Activated B cell treated with CpG ODN at 0.5 μM for 24 hours (primary cell): ENCODE data around the gene MYD88. TPM values are rescaled to one million over a fixed set of nuclear protein-coding genes. Genes with fewer than 3 reads are reported as not detected.
"Not testable (repeated sequence)": the region's sequence is repeated elsewhere in the genome, so short reads cannot be mapped to it uniquely, and the experiment has no call there.

Experiments
- ATAC-seq: fragments of 200-7000 bp; cut with Tn5 transposase; one replicate; pipeline ENCODE4 v1.10.0; 2021; ENCODE audit warnings: low read depth, mild to moderate bottlenecking, moderate library complexity
- CTCF ChIA-PET: fragments of 350-600 bp; sonication (Branson Sonifier 250); formaldehyde crosslinking; loops from one replicate; lab custom pipeline; 2021; ENCODE audit warnings: antibody characterized with exemption; lab: Charles Lee
- POLR2A ChIA-PET: fragments of 350-600 bp; sonication (Branson Sonifier 250); formaldehyde crosslinking; loops from one replicate; lab custom pipeline; 2021; ENCODE audit warnings: antibody characterized with exemption; lab: Charles Lee
- DNase-seq: peaks from one replicate; pipeline ENCODE4 v3.0.0; 2022
- H3K27ac Mint-ChIP-seq: one replicate; pipeline ENCODE4 v1.8.0; 2020; ENCODE audit warnings: mixed read lengths
- H3K27me3 Mint-ChIP-seq: one replicate; pipeline ENCODE4 v1.8.0; 2021; ENCODE audit warnings: mixed read lengths
- H3K36me3 Mint-ChIP-seq: one replicate; pipeline ENCODE4 v1.8.0; 2021; ENCODE audit warnings: low read depth, mixed read lengths
- H3K4me1 Mint-ChIP-seq: one replicate; pipeline ENCODE4 v1.8.0; 2021; ENCODE audit warnings: mixed read lengths
- H3K4me3 Mint-ChIP-seq: one replicate; pipeline ENCODE4 v1.8.0; 2020; ENCODE audit warnings: mild to moderate bottlenecking, mixed read lengths
- H3K9me3 Mint-ChIP-seq: one replicate; pipeline ENCODE4 v1.8.0; 2020; ENCODE audit warnings: mixed read lengths
- intact Hi-C: fragments of 100-400 bp; cut with micrococcal nuclease; formaldehyde crosslinking; loops from one replicate; pipeline ENCODE4 v1.15.1; 2024
- total RNA-seq: library from RNA; stranded (reverse); gene quantifications from 2 replicates; pipeline ENCODE4 v1.2.3, GENCODE V29; 2022
- TF ChIP-seq, protein P1 (sequence below): fragments of 200-600 bp; IDR thresholded peaks from one replicate; pipeline ENCODE4 v1.8.0; 2022; ENCODE audit warnings: antibody characterized with exemption, mild to moderate bottlenecking

The MYD88 gene
- total RNA-seq, 1 donor from 2014 or later = 62.7 TPM

DNA sequence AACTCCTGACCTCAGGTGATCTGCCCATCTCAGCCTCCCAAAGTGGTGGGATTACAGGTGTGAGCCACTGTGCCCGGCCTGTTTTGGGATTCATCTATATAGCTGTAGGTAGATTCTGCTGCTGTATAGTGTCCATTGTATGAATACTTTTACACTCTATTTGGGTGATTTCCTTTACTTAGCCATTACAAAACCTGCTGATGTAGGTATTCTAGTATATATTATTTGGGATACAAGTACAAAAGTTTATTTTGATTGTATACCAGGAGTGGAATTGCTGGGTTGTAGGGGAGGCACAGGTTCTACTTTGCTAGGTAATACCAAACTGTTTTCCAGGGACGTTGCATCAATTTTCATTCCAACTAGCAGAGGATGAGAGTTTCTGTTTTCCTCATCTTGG, 17.4 kb downstream of the MYD88 start:
- ATAC-seq (no peak), DNase-seq (no peak)
- Mint-ChIP-seq H3K9me3 (no peaks in the 10 kb centered on the region), H3K4me1 (peaks cover 45% of the 10 kb centered on the region), H3K4me3 (no peak overlapping the region), H3K36me3 (no peaks in the 10 kb centered on the region), H3K27me3 (no peaks in the 10 kb centered on the region), H3K27ac (no peak overlapping the region)
- TF ChIP-seq, protein P1, sequence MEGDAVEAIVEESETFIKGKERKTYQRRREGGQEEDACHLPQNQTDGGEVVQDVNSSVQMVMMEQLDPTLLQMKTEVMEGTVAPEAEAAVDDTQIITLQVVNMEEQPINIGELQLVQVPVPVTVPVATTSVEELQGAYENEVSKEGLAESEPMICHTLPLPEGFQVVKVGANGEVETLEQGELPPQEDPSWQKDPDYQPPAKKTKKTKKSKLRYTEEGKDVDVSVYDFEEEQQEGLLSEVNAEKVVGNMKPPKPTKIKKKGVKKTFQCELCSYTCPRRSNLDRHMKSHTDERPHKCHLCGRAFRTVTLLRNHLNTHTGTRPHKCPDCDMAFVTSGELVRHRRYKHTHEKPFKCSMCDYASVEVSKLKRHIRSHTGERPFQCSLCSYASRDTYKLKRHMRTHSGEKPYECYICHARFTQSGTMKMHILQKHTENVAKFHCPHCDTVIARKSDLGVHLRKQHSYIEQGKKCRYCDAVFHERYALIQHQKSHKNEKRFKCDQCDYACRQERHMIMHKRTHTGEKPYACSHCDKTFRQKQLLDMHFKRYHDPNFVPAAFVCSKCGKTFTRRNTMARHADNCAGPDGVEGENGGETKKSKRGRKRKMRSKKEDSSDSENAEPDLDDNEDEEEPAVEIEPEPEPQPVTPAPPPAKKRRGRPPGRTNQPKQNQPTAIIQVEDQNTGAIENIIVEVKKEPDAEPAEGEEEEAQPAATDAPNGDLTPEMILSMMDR = no peak
- intact Hi-C loops = no loop called here
- POLR2A ChIA-PET = interaction anchor here (0.8 to 6.1 kb wide), 3 partner anchors 9 to 19 kb away, joined by 3 to 63 read pairs (median 3); partner anchors contain the start of genes ACAA1 and OXSR1
- CTCF ChIA-PET = interaction anchor here (1.3 kb wide), 1 partner anchor 25 kb away, joined by 3 read pairs; no protein-coding TSS in a partner anchor

DNA sequence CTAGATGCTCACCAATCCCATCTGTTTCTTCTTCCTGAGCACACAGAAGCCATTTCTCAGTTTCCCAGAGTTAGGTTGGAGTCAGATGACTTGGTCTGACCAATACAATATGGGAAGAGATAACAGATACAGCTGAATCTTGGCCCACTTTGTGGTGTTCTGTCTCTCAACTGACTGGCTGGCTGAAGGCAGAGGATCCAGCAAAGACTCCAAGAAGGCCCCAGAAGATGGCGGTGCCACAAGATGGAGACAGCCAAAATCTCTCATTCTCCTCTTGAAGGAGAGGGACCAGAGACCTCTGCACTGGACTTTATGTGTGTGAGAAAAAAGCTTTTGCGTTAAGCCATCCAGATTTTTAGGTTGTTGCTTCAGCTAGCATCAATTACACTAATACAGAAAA, 18.7 kb downstream of the MYD88 start:
- intact Hi-C loops = no loop called here
- DNase-seq = no peak
- Mint-ChIP-seq H3K36me3 (no peaks in the 10 kb centered on the region), H3K9me3 (no peaks in the 10 kb centered on the region), H3K4me1 (peaks cover 33% of the 10 kb centered on the region), H3K27ac (no peak overlapping the region), H3K27me3 (no peaks in the 10 kb centered on the region), H3K4me3 (no peak overlapping the region)
- CTCF ChIA-PET = no interaction called here
- POLR2A ChIA-PET = interaction anchor here (6.1 kb wide), 1 partner anchor 7 kb away, joined by 63 read pairs; the partner anchor contains the start of gene OXSR1
- TF ChIP-seq, protein P1 = no peak
- no peak for ATAC-seq

DNA sequence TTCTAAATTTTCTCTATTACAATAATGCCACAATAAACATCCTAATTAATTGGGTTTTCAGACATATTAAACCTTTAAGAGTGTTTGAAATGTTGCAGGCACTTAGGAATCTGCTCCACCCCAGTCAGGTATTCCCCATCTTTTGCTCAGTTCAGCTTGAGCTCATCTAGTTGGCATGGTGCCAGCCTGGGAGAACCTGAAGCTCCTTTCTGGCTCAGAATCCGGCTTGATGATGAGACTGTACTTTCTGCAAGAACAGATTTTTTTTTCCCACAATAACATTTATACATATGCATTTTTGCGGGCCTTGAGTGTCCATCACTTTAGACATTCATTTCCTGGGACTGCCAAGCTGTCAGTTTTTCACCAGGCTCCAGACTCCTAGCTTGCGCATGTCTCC, 19.1 kb downstream of the MYD88 start:
- TF ChIP-seq, protein P1 = no peak
- H3K27ac Mint-ChIP-seq = no peak overlapping the region
- DNase-seq (no peak), ATAC-seq (no peak)
- POLR2A ChIA-PET = interaction anchor here (1.7 kb wide), 1 partner anchor 19 kb away, joined by 5 read pairs; the partner anchor contains the start of gene MYD88
- H3K36me3 Mint-ChIP-seq = no peaks in the 10 kb centered on the region
- CTCF ChIA-PET = no interaction called here
- H3K27me3 Mint-ChIP-seq = no peaks in the 10 kb centered on the region
- no peak overlapping the region for H3K4me3 Mint-ChIP-seq
- peaks cover 33% of the 10 kb centered on the region for H3K4me1 Mint-ChIP-seq
- intact Hi-C loops = no loop called here
- H3K9me3 Mint-ChIP-seq = no peaks in the 10 kb centered on the region

DNA sequence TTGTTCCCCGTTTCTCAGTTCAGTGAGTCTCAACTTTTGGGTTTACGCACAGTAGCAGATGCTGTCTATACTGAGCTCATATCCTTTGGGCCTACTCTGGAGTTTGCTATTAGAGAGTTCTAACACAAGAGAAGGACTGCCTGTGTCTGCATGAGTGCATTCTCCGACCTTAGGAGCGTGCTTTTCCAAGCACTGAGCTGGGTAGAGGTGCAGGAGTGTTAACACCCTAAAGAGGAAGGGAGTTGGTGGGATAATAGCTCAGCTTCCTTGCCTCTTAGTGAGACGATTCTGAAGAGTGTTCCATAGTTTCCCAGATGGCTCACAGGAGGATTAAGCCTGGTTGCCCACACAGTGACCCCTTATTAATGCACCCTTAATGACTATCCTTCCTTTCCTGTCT, 20.0 kb downstream of the MYD88 start:
- H3K4me3 Mint-ChIP-seq = no peak overlapping the region
- POLR2A ChIA-PET = interaction anchor here (1.1 to 1.7 kb wide), 2 partner anchors 8 to 20 kb away, joined by 3 to 5 read pairs; partner anchors contain the start of gene MYD88
- no peak for ATAC-seq

DNA sequence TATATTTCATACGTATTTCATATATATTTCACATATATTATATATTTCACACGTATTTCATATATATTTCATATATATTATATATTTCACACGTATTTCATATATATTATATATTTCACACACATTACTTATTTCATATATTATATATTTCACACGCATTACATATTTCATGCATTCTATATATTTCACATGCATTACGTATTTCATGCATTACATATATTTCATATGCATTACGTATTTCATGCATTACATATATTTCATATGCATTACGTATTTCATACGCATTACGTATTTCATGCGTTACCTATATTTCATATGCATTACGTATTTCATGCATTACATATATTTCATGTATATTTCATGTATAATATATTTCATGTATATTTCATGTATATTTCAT, 22.2 kb downstream of the MYD88 start:
- H3K36me3 Mint-ChIP-seq, CTCF ChIA-PET, H3K27me3 Mint-ChIP-seq, POLR2A ChIA-PET, DNase-seq, ATAC-seq, H3K4me3 Mint-ChIP-seq, H3K9me3 Mint-ChIP-seq, H3K27ac Mint-ChIP-seq: not testable (repeated sequence)
- H3K4me1 Mint-ChIP-seq = peaks cover 18% of the 10 kb centered on the region
- intact Hi-C loops = loop anchor here (10.0 kb wide), 1 partner anchor 1224 kb away; the partner anchor contains the start of gene SLC25A38

More for the DNA sequence above, 20.0 kb downstream of the MYD88 start:
- DNase-seq = no peak
- TF ChIP-seq, protein P1 = no peak
- CTCF ChIA-PET = no interaction called here
- H3K27me3 Mint-ChIP-seq = no peaks in the 10 kb centered on the region
- peak overlapping the region; percentile 69 for H3K27ac Mint-ChIP-seq
- intact Hi-C loops = no loop called here
- peaks cover 29% of the 10 kb centered on the region for H3K4me1 Mint-ChIP-seq
- no peaks in the 10 kb centered on the region for H3K9me3 Mint-ChIP-seq
- no peaks in the 10 kb centered on the region for H3K36me3 Mint-ChIP-seq
